Measurements from ENCODE around the gene SNX17. TPM values are rescaled to one million over a fixed set of nuclear protein-coding genes. Genes with fewer than 3 reads are reported as not detected.

Gene SNX17
- total RNA-seq, 1 experiment from 2014 or later = 90.5 TPM

DNA sequence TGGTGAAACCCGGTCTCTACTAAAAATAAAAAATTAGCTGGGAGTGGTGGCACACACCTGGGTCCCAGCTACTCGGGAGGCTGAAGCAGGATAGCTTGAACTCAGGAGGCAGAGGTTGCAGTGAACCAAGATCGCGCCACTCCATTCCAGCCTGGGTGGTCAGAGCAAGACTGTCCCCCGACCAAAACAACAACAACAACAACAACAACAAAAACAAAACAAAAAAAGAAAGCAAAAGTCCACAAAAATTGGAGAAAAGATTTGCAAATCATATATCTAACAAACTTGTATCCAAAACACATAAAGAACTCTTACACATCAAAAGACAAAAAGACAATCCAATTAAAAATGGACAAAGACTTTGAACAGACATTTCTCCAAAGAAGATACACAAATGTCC, 28.5 kb downstream of the SNX17 start (continued):
- no peak for TF ChIP-seq POLR2AphosphoS5 (IDR thresholded peaks at IDR 0.05; ENCODE audit: low read depth, low read length)
- TF ChIP-seq CEBPB (IDR thresholded peaks at IDR 0.05; ENCODE audit: low read depth) = no peak
- no peak for TF ChIP-seq EZH2 (IDR thresholded peaks at IDR 0.05)

DNA sequence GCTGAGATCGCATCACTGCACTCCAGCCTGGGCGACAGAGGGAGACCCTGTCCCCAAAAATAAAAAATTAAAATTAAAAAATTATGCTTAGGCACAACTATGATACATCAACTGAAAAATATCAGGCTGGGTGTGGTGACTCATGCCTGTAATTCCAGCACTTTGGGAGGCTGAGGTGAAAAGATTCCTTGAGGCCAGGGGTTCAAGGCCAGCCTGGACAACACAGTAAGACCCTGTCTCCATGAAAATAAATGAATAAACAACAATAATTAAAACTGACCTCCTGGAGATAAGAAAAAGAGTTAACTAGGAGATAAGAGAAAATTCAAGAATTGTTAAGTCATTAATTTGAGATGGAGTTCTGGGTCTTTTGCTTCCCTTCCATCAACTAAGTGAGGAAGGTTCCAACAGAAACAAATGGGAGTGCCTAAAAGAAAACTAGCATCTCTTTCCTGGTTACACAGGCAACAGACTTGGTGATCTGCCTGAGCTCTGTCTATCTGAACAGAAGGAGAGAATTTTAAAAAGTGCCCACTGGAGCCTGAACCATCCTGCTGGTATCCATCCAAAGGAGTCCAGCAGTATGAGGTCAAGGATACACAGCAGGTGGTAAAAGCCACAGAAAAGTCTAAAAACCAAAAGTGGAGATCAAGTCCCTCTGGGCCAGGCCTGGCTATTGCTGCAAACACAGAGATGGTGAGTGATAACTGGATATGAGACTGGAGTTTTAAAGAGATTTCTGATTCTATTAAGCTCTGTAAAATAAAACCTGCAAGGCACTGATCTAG, 30.1 kb downstream of the SNX17 start:
- Histone ChIP-seq H3K4me2 (ENCODE audit: low read length) (no peak overlapping the region), H2AFZ (ENCODE audit: low read depth, low read length, poor library complexity, severe bottlenecking) (no peak overlapping the region), H3K4me3 (replicated peaks in 1 of 2; ENCODE audit: low read depth in 1 of 2, low read length in 2 of 2) (no peak overlapping the region), H3K4me1 (ENCODE audit: control insufficient read depth in 1 of 2, insufficient read depth in 2 of 2, low read length in 2 of 2) (peaks cover 6 to 11% of the 10 kb centered on the region in 2 experiments), H3K36me3 (ENCODE audit: control insufficient read depth in 1 of 2, insufficient read depth in 2 of 2, low read length in 2 of 2) (peaks cover 5% of the 10 kb centered on the region in 2 experiments), H3K79me2 (ENCODE audit: insufficient read depth, low read length) (peaks cover 100% of the 10 kb centered on the region), H3K9me2 (ENCODE audit: insufficient read depth) (no peaks in the 10 kb centered on the region), H3K9me3 (ENCODE audit: control insufficient read depth in 1 of 2, insufficient read depth in 1 of 2, low read depth in 1 of 2, low read length in 2 of 2) (no peaks in the 10 kb centered on the region), H3K27ac (ENCODE audit: low read depth, low read length) (no peak overlapping the region), H3K9ac (ENCODE audit: low read length) (no peak overlapping the region), H4K20me1 (ENCODE audit: insufficient read depth) (peaks cover 36% of the 10 kb centered on the region; the same call in 1 of the 2 replicates), H3K27me3 (ENCODE audit: insufficient read depth, low read length) (no peaks in the 10 kb centered on the region)
- RAD21 ChIA-PET (ENCODE audit: low non-redundant PET in 1 of 2, low total read pairs in 2 of 2, uncharacterized antibody in 2 of 2, unreplicated experiment in 2 of 2) = no interaction called here
- CTCF ChIA-PET = no interaction called here
- ATAC-seq (no peak), DNase-seq (ENCODE audit: low read depth, low spot score) (no peak)
- intact Hi-C loops (cut with micrococcal nuclease) = no loop called here
- no peak for TF ChIP-seq ZNF274 (IDR thresholded peaks at IDR 0.05; ENCODE audit: low read depth, low read length)
- POLR2A ChIA-PET = no interaction called here
- no TSS peak for BruUV-seq (replicated peaks)

- Histone ChIP-seq H2AFZ (ENCODE audit: low read depth, low read length, poor library complexity, severe bottlenecking) (no peak overlapping the region), H3K79me2 (ENCODE audit: insufficient read depth, low read length) (peaks cover 64% of the 10 kb centered on the region), H3K4me3 (replicated peaks in 1 of 2; ENCODE audit: low read depth in 1 of 2, low read length in 2 of 2) (peak overlapping the region; percentile 97 to 98), H3K27me3 (ENCODE audit: insufficient read depth, low read length) (no peaks in the 10 kb centered on the region), H3K4me1 (ENCODE audit: control insufficient read depth in 1 of 2, insufficient read depth in 2 of 2, low read length in 2 of 2) (peaks cover 0 to 13% of the 10 kb centered on the region in 2 experiments; a peak in 2 of 4 replicates), H3K9ac (ENCODE audit: low read length) (peak overlapping the region; percentile 98), H3K9me3 (ENCODE audit: control insufficient read depth in 1 of 2, insufficient read depth in 1 of 2, low read depth in 1 of 2, low read length in 2 of 2) (no peaks in the 10 kb centered on the region), H3K4me2 (ENCODE audit: low read length) (peak overlapping the region; percentile 84), H3K27ac (ENCODE audit: low read depth, low read length) (peak overlapping the region; percentile 91; the same call in 1 of the 2 replicates), H3K36me3 (ENCODE audit: control insufficient read depth in 1 of 2, insufficient read depth in 2 of 2, low read length in 2 of 2) (peaks cover 5 to 13% of the 10 kb centered on the region in 2 experiments), H4K20me1 (ENCODE audit: insufficient read depth) (peaks cover 13% of the 10 kb centered on the region; the same call in 1 of the 2 replicates), H3K9me2 (ENCODE audit: insufficient read depth) (no peaks in the 10 kb centered on the region)
- BruUV-seq (replicated peaks) = no TSS peak
- DNase-seq (ENCODE audit: low read depth, low spot score) = peak; percentile 60
- ChIA-PET POLR2A (no interaction called here), RAD21 (ENCODE audit: low non-redundant PET in 1 of 2, low total read pairs in 2 of 2, uncharacterized antibody in 2 of 2, unreplicated experiment in 2 of 2) (no interaction called here), CTCF (interaction anchor here (1.6 to 3.1 kb wide), 2 partner anchors 22 to 275 kb away, joined by 6 to 22 read pairs; no protein-coding TSS in a partner anchor)
- intact Hi-C loops (cut with micrococcal nuclease) = loop anchor here (1.0 to 5.0 kb wide), 4 partner anchors 21 to 275 kb away; partner anchors contain the start of genes CCDC121, GPN1, NRBP1 and SLC4A1AP
- no peak for ATAC-seq
- TF ChIP-seq SIN3A (IDR thresholded peaks at IDR 0.05; ENCODE audit: low read depth) (no peak), EZH2 (IDR thresholded peaks at IDR 0.05) (no peak), MAX (IDR thresholded peaks at IDR 0.05) (no peak), JUND (IDR thresholded peaks at IDR 0.05) (no peak), RAD21 (IDR thresholded peaks at IDR 0.05; ENCODE audit: low read depth) (peak; percentile 79), ATF3 (IDR thresholded peaks at IDR 0.05) (no peak), ZNF274 (IDR thresholded peaks at IDR 0.05; ENCODE audit: low read depth, low read length) (no peak), SRF (IDR thresholded peaks at IDR 0.05; ENCODE audit: low read depth) (no peak), ZFX (IDR thresholded peaks at IDR 0.05) (no peak), CBX3 (IDR thresholded peaks at IDR 0.05; ENCODE audit: low read depth) (no peak), ZBTB33 (IDR thresholded peaks at IDR 0.05; ENCODE audit: extremely low read depth, insufficient replicate concordance, low read length) (no peak), TCF7L2 (IDR thresholded peaks at IDR 0.05; ENCODE audit: borderline replicate concordance, extremely low read depth, insufficient read depth, insufficient read length) (no peak)
Observed at GRCh38 chr2:27407798-27408491, 37.5 kb downstream of the SNX17 start.
